KMS-11 (cell line): Measurements from ENCODE around the gene GBX1.

ENCODE experiments used
- H2AFZ ChIP-seq: fragments of 200-600 bp; sonication (generic); 2 replicates; pipeline ENCODE4 v1.6.1; 2016; ENCODE audit warnings: antibody characterized with exemption, mixed run types, low read depth
- H3K27ac ChIP-seq: fragments of 200-600 bp; sonication (generic); 2 replicates; pipeline ENCODE4 v1.6.1; 2016; ENCODE audit warnings: mild to moderate bottlenecking, mixed run types
- H3K27me3 ChIP-seq: fragments of 200-600 bp; sonication (generic); 2 replicates; pipeline ENCODE4 v1.6.1; 2017; ENCODE audit warnings: mild to moderate bottlenecking, low read depth, mixed run types, moderate library complexity; ENCODE audit not compliant: insufficient read depth
- H3K36me3 ChIP-seq: fragments of 200-600 bp; sonication (generic); 2 replicates; pipeline ENCODE4 v1.6.1; 2017; ENCODE audit warnings: mild to moderate bottlenecking, mixed run types; ENCODE audit not compliant: insufficient read depth
- H3K4me1 ChIP-seq: fragments of 200-600 bp; sonication (generic); 2 replicates; pipeline ENCODE4 v1.6.1; 2016; ENCODE audit warnings: mild to moderate bottlenecking, low read depth, mixed run types; ENCODE audit not compliant: poor library complexity, severe bottlenecking
- H3K4me2 ChIP-seq: fragments of 200-600 bp; sonication (generic); 2 replicates; pipeline ENCODE4 v1.7.0; 2016; ENCODE audit warnings: mild to moderate bottlenecking, mixed run types
- H3K4me3 ChIP-seq: fragments of 200-600 bp; sonication (generic); IDR thresholded peaks from 2 replicates; pipeline ENCODE4 v1.6.1; 2017; ENCODE audit warnings: low read depth, low read length, mixed read lengths; ENCODE audit not compliant: insufficient read depth
- H3K79me2 ChIP-seq: fragments of 200-600 bp; sonication (generic); 2 replicates; pipeline ENCODE4 v1.6.1; 2016; ENCODE audit warnings: low read depth, mixed run types; ENCODE audit not compliant: insufficient read depth
- H3K9ac ChIP-seq: fragments of 200-600 bp; sonication (generic); 2 replicates; pipeline ENCODE4 v1.6.1; 2016; ENCODE audit warnings: mild to moderate bottlenecking, mixed run types
- H4K20me1 ChIP-seq: fragments of 200-600 bp; sonication (generic); 2 replicates; pipeline ENCODE4 v1.6.1; 2016; ENCODE audit warnings: mild to moderate bottlenecking, mixed run types; ENCODE audit not compliant: insufficient read depth
- CTCF ChIP-seq: fragments of 200-600 bp; sonication (generic); conservative IDR thresholded peaks from 2 replicates; pipeline ENCODE4 v1.6.1; 2017; ENCODE audit warnings: low read depth, mild to moderate bottlenecking, antibody characterized with exemption, low read length, moderate library complexity, mixed read lengths

GBX1 gene

GRCh38 chr7:151146761-151147160, 20.7 kb downstream of the GBX1 start:
- H3K27ac ChIP-seq = no peak overlapping the region
- no peaks in the 10 kb centered on the region for H3K79me2 ChIP-seq
- H3K4me1 ChIP-seq = no peaks in the 10 kb centered on the region
- no peak overlapping the region for H3K4me3 ChIP-seq
- TF ChIP-seq CTCF = no peak
- H3K36me3 ChIP-seq = no peaks in the 10 kb centered on the region
- H2AFZ ChIP-seq = no peak overlapping the region
- no peaks in the 10 kb centered on the region for H4K20me1 ChIP-seq
- no peaks in the 10 kb centered on the region; the same call in 1 of the 2 replicates for H3K27me3 ChIP-seq
- H3K4me2 ChIP-seq = no peak overlapping the region
- no peak overlapping the region for H3K9ac ChIP-seq

- Histone ChIP-seq H3K9ac (no peak overlapping the region), H3K4me3 (no peak overlapping the region), H3K4me2 (no peak overlapping the region)
Measured at GRCh38 chr7:151144387-151144786, 23.1 kb downstream of the GBX1 start.

GRCh38 chr7:151143261-151144015, 24.1 kb downstream of the GBX1 start:
- no peak for TF ChIP-seq CTCF
- Histone ChIP-seq H2AFZ (no peak overlapping the region), H3K79me2 (no peaks in the 10 kb centered on the region), H3K4me1 (no peaks in the 10 kb centered on the region), H3K27me3 (no peaks in the 10 kb centered on the region), H3K27ac (no peak overlapping the region), H3K4me2 (no peak overlapping the region), H3K9ac (no peak overlapping the region), H3K36me3 (no peaks in the 10 kb centered on the region), H3K4me3 (no peak overlapping the region), H4K20me1 (no peaks in the 10 kb centered on the region)

More at GRCh38 chr7:151144387-151144786, 23.1 kb downstream of the GBX1 start:
- Histone ChIP-seq H3K27ac (no peak overlapping the region), H3K4me1 (no peaks in the 10 kb centered on the region), H4K20me1 (no peaks in the 10 kb centered on the region), H3K27me3 (no peaks in the 10 kb centered on the region), H3K79me2 (no peaks in the 10 kb centered on the region), H2AFZ (no peak overlapping the region), H3K36me3 (no peaks in the 10 kb centered on the region)
- TF ChIP-seq CTCF = no peak

GRCh38 chr7:151142686-151143040, 24.8 kb downstream of the GBX1 start:
- Histone ChIP-seq H3K36me3 (no peaks in the 10 kb centered on the region), H2AFZ (no peak overlapping the region), H3K4me1 (no peaks in the 10 kb centered on the region), H3K79me2 (no peaks in the 10 kb centered on the region), H3K27me3 (no peaks in the 10 kb centered on the region), H3K4me3 (no peak overlapping the region), H4K20me1 (no peaks in the 10 kb centered on the region), H3K27ac (no peak overlapping the region), H3K9ac (no peak overlapping the region), H3K4me2 (no peak overlapping the region)
- no peak for TF ChIP-seq CTCF
